CD4-positive, alpha-beta T cell (primary cell): ENCODE data around the gene UVSSA. TPM values are rescaled to one million over a fixed set of nuclear protein-coding genes. Genes with fewer than 3 reads are reported as not detected.
"Not testable (repeated sequence)": the region's sequence is repeated elsewhere in the genome, so short reads cannot be mapped to it uniquely, and the experiment has no call there.

Experiments used
- ATAC-seq: fragments of 200-7000 bp; cut with Tn5 transposase; one replicate; pipeline ENCODE4 v1.10.0; 2022; ENCODE audit warnings: mild to moderate bottlenecking; ENCODE audit not compliant: poor library complexity
- CTCF ChIA-PET: fragments of 350-600 bp; sonication (Branson Sonifier 250); formaldehyde crosslinking; loops from one replicate; lab custom pipeline; 2021; ENCODE audit warnings: antibody characterized with exemption, inconsistent platforms; lab: Charles Lee
- POLR2A ChIA-PET: fragments of 350-600 bp; sonication (Branson Sonifier 250); formaldehyde crosslinking; loops from one replicate; lab custom pipeline; 2021; ENCODE audit warnings: antibody characterized with exemption, inconsistent platforms; lab: Charles Lee
- DNase-seq, 14 experiments: peaks; one replicate each; pipeline ENCODE4 v3.0.0-alpha.2; 2013 to 2020; ENCODE audit warnings: mixed read lengths in 2 of 14
- H3K27ac ChIP-seq, 2 donors: one replicate each; pipeline versions ENCODE4 v1.5.1 to v1.7.0; 2013; ENCODE audit warnings: low read length in 2 of 2, low read depth in 1 of 2, mild to moderate bottlenecking in 1 of 2
- H3K27me3 ChIP-seq, 2 experiments: 1 replicate in 1 of 2; 2 replicates in 1 of 2; pipeline versions ENCODE4 v1.6.1 to v1.7.0; 2013; ENCODE audit warnings: low read length in 2 of 2, control low read depth in 1 of 2, mild to moderate bottlenecking in 1 of 2, moderate library complexity in 1 of 2; ENCODE audit not compliant: insufficient read depth in 2 of 2, control insufficient read depth in 1 of 2
- H3K36me3 ChIP-seq: one replicate; pipeline ENCODE4 v1.6.1; 2013; ENCODE audit warnings: low read length, control low read depth; ENCODE audit not compliant: insufficient read depth
- H3K4me1 ChIP-seq: one replicate; pipeline ENCODE4 v1.6.1; 2013; ENCODE audit warnings: low read length, control low read depth; ENCODE audit not compliant: insufficient read depth
- H3K4me3 ChIP-seq: one replicate; pipeline ENCODE4 v1.5.1; 2013; ENCODE audit warnings: mild to moderate bottlenecking, low read length, moderate library complexity
- H3K9me3 ChIP-seq, 2 experiments: 1 replicate in 1 of 2; 2 replicates in 1 of 2; pipeline versions ENCODE4 v1.6.1 to v1.7.0; 2013; ENCODE audit warnings: low read length in 2 of 2, mild to moderate bottlenecking in 2 of 2, control low read depth in 1 of 2, moderate library complexity in 1 of 2; ENCODE audit not compliant: control insufficient read depth in 1 of 2, insufficient read depth in 1 of 2
- H3K27ac Mint-ChIP-seq: one replicate; pipeline ENCODE4 v1.8.0; 2020; ENCODE audit warnings: mixed read lengths
- H3K27me3 Mint-ChIP-seq: one replicate; pipeline ENCODE4 v1.8.0; 2021; ENCODE audit warnings: mixed read lengths
- H3K36me3 Mint-ChIP-seq: one replicate; pipeline ENCODE4 v1.8.0; 2021; ENCODE audit warnings: low read depth, mixed read lengths
- H3K4me1 Mint-ChIP-seq: one replicate; pipeline ENCODE4 v1.8.0; 2021; ENCODE audit warnings: low read depth, mixed read lengths
- H3K4me3 Mint-ChIP-seq: one replicate; pipeline ENCODE4 v1.8.0; 2020; ENCODE audit warnings: mild to moderate bottlenecking, mixed read lengths
- H3K9me3 Mint-ChIP-seq: one replicate; pipeline ENCODE4 v1.8.0; 2020; ENCODE audit warnings: mixed read lengths
- intact Hi-C, 2 experiments: fragments of 100-400 bp; cut with DNase I in 1 of 2; cut with micrococcal nuclease in 1 of 2; formaldehyde crosslinking; loops; one replicate each; pipeline versions ENCODE4 v1.15.1 to v1.9.0; 2023 to 2025; cut with DNase I, micrococcal nuclease
- total RNA-seq, 174 experiments: library from RNA in 2 of 174; stranded (reverse) in 2 of 174; gene quantifications; one replicate each; pipeline ENCODE4 v1.2.3 and lab custom pipeline; 2021 to 2026
- TF ChIP-seq, protein P1 (sequence below): fragments of 200-600 bp; IDR thresholded peaks from one replicate; pipeline ENCODE4 v1.8.0; 2022; ENCODE audit warnings: antibody characterized with exemption, mild to moderate bottlenecking

Gene UVSSA
- total RNA-seq, 2 experiments from 2014 or later = 31.1 to 33.1 TPM

DNA sequence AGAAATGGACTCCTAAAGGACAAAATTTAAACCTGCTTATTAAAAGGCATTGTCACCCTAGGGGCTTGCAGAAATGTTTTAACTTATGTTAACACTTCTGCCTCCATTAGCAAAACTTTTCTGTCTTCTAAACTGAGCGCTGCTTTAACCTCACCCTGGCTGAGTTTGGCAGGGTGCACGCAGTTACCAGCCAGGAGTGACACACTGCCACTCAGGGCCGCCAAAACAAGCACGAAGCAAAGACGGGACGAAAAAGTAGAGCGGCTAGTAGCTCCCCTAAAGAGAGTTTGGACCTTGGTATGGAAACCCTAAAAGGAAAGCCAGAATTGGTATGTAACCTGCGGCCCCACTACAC, 23.8 kb upstream of the UVSSA start:
- TF ChIP-seq, protein P1, sequence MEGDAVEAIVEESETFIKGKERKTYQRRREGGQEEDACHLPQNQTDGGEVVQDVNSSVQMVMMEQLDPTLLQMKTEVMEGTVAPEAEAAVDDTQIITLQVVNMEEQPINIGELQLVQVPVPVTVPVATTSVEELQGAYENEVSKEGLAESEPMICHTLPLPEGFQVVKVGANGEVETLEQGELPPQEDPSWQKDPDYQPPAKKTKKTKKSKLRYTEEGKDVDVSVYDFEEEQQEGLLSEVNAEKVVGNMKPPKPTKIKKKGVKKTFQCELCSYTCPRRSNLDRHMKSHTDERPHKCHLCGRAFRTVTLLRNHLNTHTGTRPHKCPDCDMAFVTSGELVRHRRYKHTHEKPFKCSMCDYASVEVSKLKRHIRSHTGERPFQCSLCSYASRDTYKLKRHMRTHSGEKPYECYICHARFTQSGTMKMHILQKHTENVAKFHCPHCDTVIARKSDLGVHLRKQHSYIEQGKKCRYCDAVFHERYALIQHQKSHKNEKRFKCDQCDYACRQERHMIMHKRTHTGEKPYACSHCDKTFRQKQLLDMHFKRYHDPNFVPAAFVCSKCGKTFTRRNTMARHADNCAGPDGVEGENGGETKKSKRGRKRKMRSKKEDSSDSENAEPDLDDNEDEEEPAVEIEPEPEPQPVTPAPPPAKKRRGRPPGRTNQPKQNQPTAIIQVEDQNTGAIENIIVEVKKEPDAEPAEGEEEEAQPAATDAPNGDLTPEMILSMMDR = no peak
- H3K27me3 ChIP-seq = no peaks in the 10 kb centered on the region
- Mint-ChIP-seq H3K4me1 (no peaks in the 10 kb centered on the region), H3K27me3 (no peaks in the 10 kb centered on the region), H3K9me3 (no peaks in the 10 kb centered on the region), H3K36me3 (peaks cover 48% of the 10 kb centered on the region), H3K27ac (no peak overlapping the region), H3K4me3 (no peak overlapping the region)
- ChIA-PET CTCF (no interaction called here), POLR2A (no interaction called here)
- no peak overlapping the region for H3K27ac ChIP-seq
- peaks cover 32% of the 10 kb centered on the region for H3K4me1 ChIP-seq
- H3K4me3 ChIP-seq = no peak overlapping the region
- ATAC-seq (no peak), DNase-seq (no peak)
- intact Hi-C loops = no loop called here
- no peaks in the 10 kb centered on the region for H3K9me3 ChIP-seq
- peaks cover 73% of the 10 kb centered on the region for H3K36me3 ChIP-seq

DNA sequence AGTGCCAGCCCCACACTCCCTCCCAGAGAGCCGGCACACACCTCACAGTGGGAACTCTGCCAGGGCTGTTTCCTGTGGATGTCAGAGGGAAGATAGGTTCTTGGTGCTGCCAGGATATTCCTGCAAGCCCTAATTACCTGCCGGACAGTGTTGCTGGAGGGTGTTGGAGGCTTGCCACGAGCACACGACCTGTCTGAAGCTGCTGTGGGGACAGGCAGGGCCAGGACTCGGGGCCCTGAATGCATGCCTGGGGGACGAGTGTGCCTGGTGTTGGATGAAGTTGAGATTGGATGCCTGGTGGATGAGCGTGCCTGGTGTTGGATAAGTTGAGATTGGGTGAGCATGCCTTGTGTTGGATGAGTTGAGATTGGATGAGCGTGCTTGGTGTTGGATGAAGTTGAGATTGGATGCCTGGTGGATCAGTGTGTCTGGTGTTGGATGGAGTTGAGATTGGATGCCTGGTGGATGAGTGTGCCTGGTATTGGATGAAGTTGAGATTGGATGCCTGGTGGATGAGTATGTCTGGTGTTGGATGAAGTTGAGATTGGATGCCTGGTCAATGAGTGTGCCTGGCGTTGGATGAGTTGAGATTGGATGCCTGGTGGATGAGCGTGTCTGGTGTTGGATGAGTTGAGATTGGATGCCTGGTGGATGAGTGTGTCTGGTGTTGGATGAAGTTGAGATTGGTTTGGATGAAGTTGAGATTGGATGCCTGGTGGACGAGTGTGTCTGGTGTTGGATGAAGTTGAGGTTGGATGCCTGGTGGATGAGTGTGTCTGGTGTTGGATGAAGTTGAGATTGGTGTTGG, 23.2 kb upstream of the UVSSA start:
- Mint-ChIP-seq H3K9me3 (no peaks in the 10 kb centered on the region), H3K27ac (no peak overlapping the region), H3K4me3 (no peak overlapping the region), H3K4me1 (peaks cover under 1% of the 10 kb centered on the region), H3K27me3 (no peaks in the 10 kb centered on the region), H3K36me3 (peaks cover 44% of the 10 kb centered on the region)
- TF ChIP-seq, protein P1 = no peak
- Histone ChIP-seq H3K4me1 (peaks cover 32% of the 10 kb centered on the region), H3K27me3 (no peaks in the 10 kb centered on the region), H3K27ac (no peak overlapping the region), H3K9me3 (no peaks in the 10 kb centered on the region), H3K4me3 (no peak overlapping the region), H3K36me3 (peaks cover 75% of the 10 kb centered on the region)
- POLR2A ChIA-PET = no interaction called here
- intact Hi-C loops = no loop called here
- CTCF ChIA-PET = no interaction called here
- DNase-seq (no peak), ATAC-seq (no peak)

DNA sequence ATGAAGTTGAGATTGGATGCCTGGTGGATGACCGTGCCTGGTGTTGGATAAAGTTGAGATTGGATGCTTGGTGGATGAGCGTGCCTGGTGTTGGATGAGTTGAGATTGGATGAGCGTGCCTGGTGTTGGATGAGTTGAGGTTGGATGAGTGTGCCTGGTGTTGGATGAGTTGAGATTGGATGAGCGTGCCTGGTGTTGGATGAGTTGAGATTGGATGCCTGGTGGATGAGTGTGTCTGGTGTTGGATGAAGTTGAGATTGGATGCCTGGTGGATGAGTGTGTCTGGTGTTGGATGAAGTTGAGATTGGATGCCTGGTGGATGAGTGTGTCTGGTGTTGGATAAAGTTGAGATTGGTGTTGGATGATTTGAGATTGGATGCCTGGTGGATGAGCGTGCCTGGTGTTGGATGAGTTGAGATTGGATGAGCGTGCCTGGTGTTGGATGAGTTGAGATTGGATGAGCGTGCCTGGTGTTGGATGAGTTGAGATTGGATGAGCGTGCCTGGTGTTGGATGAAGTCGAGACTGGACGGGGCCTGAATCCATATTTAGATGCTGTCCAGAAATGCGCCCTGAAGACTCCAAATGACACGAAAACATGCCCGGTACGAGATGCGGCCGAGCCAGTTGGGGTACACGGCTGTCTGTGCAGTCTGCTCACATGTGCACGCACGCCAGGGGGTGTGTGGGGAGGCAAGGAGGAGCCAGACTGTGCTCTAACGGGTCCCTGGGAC, 22.4 kb upstream of the UVSSA start:
- H3K4me1 Mint-ChIP-seq, H3K9me3 Mint-ChIP-seq, DNase-seq, CTCF ChIA-PET, H3K4me3 Mint-ChIP-seq, ATAC-seq, H3K27me3 ChIP-seq, H3K27me3 Mint-ChIP-seq, POLR2A ChIA-PET, H3K27ac Mint-ChIP-seq, H3K9me3 ChIP-seq, H3K27ac ChIP-seq, intact Hi-C loops, H3K4me3 ChIP-seq: not testable (repeated sequence)
- Histone ChIP-seq H3K4me1 (peaks cover 39% of the 10 kb centered on the region), H3K36me3 (peaks cover 74% of the 10 kb centered on the region)
- H3K36me3 Mint-ChIP-seq = peaks cover 46% of the 10 kb centered on the region
